ENCODE data around the gene FBRS. TPM values are rescaled to one million over a fixed set of nuclear protein-coding genes. Genes with fewer than 3 reads are reported as not detected.
"Not testable (repeated sequence)": the region's sequence is repeated elsewhere in the genome, so short reads cannot be mapped to it uniquely, and the experiment has no call there.

Gene FBRS
- total and polyA plus RNA-seq, 2 experiments from 2014 or later: 7.6 to 14.2 TPM

- TF ChIP-seq EZH2 (IDR thresholded peaks at IDR 0.05; ENCODE audit: insufficient read depth, poor library complexity, severe bottlenecking): no peak
- H2AFZ ChIP-seq: peak overlapping the region; percentile 90
- H3K9me2 ChIP-seq (ENCODE audit: insufficient read depth): no peaks in the 10 kb centered on the region
- DNase-seq: peak; percentile 72
- no peaks in the 10 kb centered on the region for H3K79me2 ChIP-seq (ENCODE audit: insufficient read depth)
- no peaks in the 10 kb centered on the region for H3K27me3 ChIP-seq (replicated peaks; ENCODE audit: insufficient read depth)
- H3K4me2 ChIP-seq (ENCODE audit: unreplicated experiment): peak overlapping the region; percentile 18
- H3F3A ChIP-seq (ENCODE audit: insufficient read depth): no peaks in the 10 kb centered on the region
- H3K9ac ChIP-seq: no peak overlapping the region
- no peaks in the 10 kb centered on the region for H3K36me3 ChIP-seq (ENCODE audit: low read depth)
- no peaks in the 10 kb centered on the region for H3K4me1 ChIP-seq (ENCODE audit: insufficient read depth)
- H4K20me1 ChIP-seq (ENCODE audit: insufficient read depth): no peaks in the 10 kb centered on the region
- no peak overlapping the region for H3K27ac ChIP-seq
- in situ Hi-C loops (cut with MboI): loop anchor here (10.0 kb wide), 1 partner anchor 184 kb away; the partner anchor contains the start of gene SEPHS2
- WGBS, 2 experiments (ENCODE audit: low coverage in 1 of 2, low lambda C conversion rate in 2 of 2, missing lambda C conversion rate in 2 of 2): 28 to 29% methylated on average over 18 of the region's 18 CpGs
- H3K9me3 ChIP-seq (ENCODE audit: low read depth): no peaks in the 10 kb centered on the region
- H3K4me3 ChIP-seq: peak overlapping the region; percentile 30
Observed at GRCh38 chr16:30628628-30629540, 29.3 kb upstream of the FBRS start.

- peaks cover 12% of the 10 kb centered on the region for H3K79me2 ChIP-seq (ENCODE audit: insufficient read depth)
- H3F3A ChIP-seq (ENCODE audit: insufficient read depth); H3K36me3 ChIP-seq (ENCODE audit: low read depth); H4K20me1 ChIP-seq (ENCODE audit: insufficient read depth); H3K9me2 ChIP-seq (ENCODE audit: insufficient read depth); H3K9ac ChIP-seq; H3K4me2 ChIP-seq (ENCODE audit: unreplicated experiment); in situ Hi-C loops (cut with MboI); H3K27me3 ChIP-seq (replicated peaks; ENCODE audit: insufficient read depth); DNase-seq; H2AFZ ChIP-seq; H3K27ac ChIP-seq; H3K4me3 ChIP-seq; H3K9me3 ChIP-seq (ENCODE audit: low read depth); H3K4me1 ChIP-seq (ENCODE audit: insufficient read depth): not testable (repeated sequence)
- 96 to 97% methylated on average over 6 to 7 of the region's 7 CpGs for WGBS, 2 experiments (ENCODE audit: low coverage in 1 of 2, low lambda C conversion rate in 2 of 2, missing lambda C conversion rate in 2 of 2)
Observed at GRCh38 chr16:30632454-30632853, 25.8 kb upstream of the FBRS start.

DNA sequence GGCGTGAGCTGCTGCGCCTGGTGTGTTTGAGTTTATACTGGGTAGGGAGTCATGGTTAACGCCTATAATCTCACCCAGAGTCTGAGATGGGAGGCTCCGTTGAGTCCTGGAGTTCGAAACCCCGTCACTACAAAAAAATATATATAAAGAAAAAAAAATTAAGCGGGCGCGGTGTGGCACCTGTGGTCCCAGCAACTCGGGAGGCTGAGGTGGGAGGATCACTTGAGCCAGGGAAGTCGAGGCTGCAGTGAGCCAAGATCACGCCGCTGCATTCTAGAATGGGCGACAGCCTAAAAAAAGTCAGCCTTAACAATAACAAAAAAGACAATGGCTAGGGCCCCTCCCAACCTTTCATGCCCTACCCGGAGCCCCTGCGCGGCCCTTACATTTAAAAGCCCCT lies 24.7 kb upstream of the FBRS start:
- Histone ChIP-seq H3K79me2 (ENCODE audit: insufficient read depth) (peaks cover 12% of the 10 kb centered on the region), H3K4me1 (ENCODE audit: insufficient read depth) (peaks cover 8% of the 10 kb centered on the region; the same call in 1 of the 2 replicates), H3K9ac (peak overlapping the region; percentile 95), H3K4me3 (peak overlapping the region; percentile 89), H3K27me3 (replicated peaks; ENCODE audit: insufficient read depth) (no peaks in the 10 kb centered on the region), H3K9me2 (ENCODE audit: insufficient read depth) (no peaks in the 10 kb centered on the region), H4K20me1 (ENCODE audit: insufficient read depth) (no peaks in the 10 kb centered on the region), H3F3A (ENCODE audit: insufficient read depth) (no peaks in the 10 kb centered on the region), H3K36me3 (ENCODE audit: low read depth) (no peaks in the 10 kb centered on the region), H3K27ac (peak overlapping the region; percentile 89), H2AFZ (peak overlapping the region; percentile 88), H3K9me3 (ENCODE audit: low read depth) (no peaks in the 10 kb centered on the region), H3K4me2 (ENCODE audit: unreplicated experiment) (peak overlapping the region; percentile 89)
- DNase-seq: no peak
- WGBS, 2 experiments (ENCODE audit: low coverage in 1 of 2, low lambda C conversion rate in 2 of 2, missing lambda C conversion rate in 2 of 2): 81 to 82% methylated on average over 17 of the region's 17 CpGs
- in situ Hi-C loops (cut with MboI): no loop called here
- no peak for TF ChIP-seq EZH2phosphoT487 (IDR thresholded peaks at IDR 0.05; ENCODE audit: insufficient read depth, low read depth)

GRCh38 chr16:30636599-30636998 lies 21.6 kb upstream of the FBRS start:
- WGBS, 2 experiments (ENCODE audit: low coverage in 1 of 2, low lambda C conversion rate in 2 of 2, missing lambda C conversion rate in 2 of 2): 94 to 98% methylated on average over 7 of the region's 7 CpGs
- no peak overlapping the region for H2AFZ ChIP-seq
- no peaks in the 10 kb centered on the region for H3K9me2 ChIP-seq (ENCODE audit: insufficient read depth)
- H3K36me3 ChIP-seq (ENCODE audit: low read depth): no peaks in the 10 kb centered on the region
- no peak overlapping the region for H3K9ac ChIP-seq
- H3K27ac ChIP-seq: no peak overlapping the region
- no peaks in the 10 kb centered on the region for H3K9me3 ChIP-seq (ENCODE audit: low read depth)
- H3K4me1 ChIP-seq (ENCODE audit: insufficient read depth): peaks cover 8% of the 10 kb centered on the region; the same call in 1 of the 2 replicates
- in situ Hi-C loops (cut with MboI): no loop called here
- H3F3A ChIP-seq (ENCODE audit: insufficient read depth): no peaks in the 10 kb centered on the region
- no peak overlapping the region for H3K4me3 ChIP-seq
- H3K4me2 ChIP-seq (ENCODE audit: unreplicated experiment): no peak overlapping the region
- no peaks in the 10 kb centered on the region for H4K20me1 ChIP-seq (ENCODE audit: insufficient read depth)
- peaks cover 12% of the 10 kb centered on the region for H3K79me2 ChIP-seq (ENCODE audit: insufficient read depth)
- no peak for DNase-seq
- H3K27me3 ChIP-seq (replicated peaks; ENCODE audit: insufficient read depth): no peaks in the 10 kb centered on the region
- TF ChIP-seq EZH2phosphoT487 (IDR thresholded peaks at IDR 0.05; ENCODE audit: insufficient read depth, low read depth): no peak

DNA sequence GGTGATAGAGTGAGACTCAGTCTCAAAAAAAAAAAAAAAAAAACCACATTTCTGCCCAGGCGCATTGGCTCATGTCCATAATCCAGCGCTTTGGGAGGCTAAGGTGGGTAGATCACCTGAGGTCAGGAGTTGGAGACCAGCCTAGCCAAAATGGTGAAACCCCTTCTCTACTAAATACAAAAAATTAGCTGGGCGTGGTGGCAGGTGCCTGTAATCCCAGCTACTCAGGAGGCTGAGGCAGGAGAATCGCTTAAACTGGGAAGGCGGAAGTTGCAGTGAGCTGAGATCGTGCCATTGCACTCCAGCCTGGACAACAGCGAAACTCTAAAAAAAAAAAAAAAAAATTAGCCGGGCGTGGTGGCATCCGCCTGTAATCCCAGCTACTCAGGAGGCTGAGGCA lies 21.1 kb upstream of the FBRS start:
- H3F3A ChIP-seq (ENCODE audit: insufficient read depth); H3K4me1 ChIP-seq (ENCODE audit: insufficient read depth); H3K36me3 ChIP-seq (ENCODE audit: low read depth); H3K27ac ChIP-seq; DNase-seq; H4K20me1 ChIP-seq (ENCODE audit: insufficient read depth); H3K9me2 ChIP-seq (ENCODE audit: insufficient read depth); H2AFZ ChIP-seq; H3K4me3 ChIP-seq; H3K9me3 ChIP-seq (ENCODE audit: low read depth); H3K27me3 ChIP-seq (replicated peaks; ENCODE audit: insufficient read depth); in situ Hi-C loops (cut with MboI); H3K9ac ChIP-seq; H3K4me2 ChIP-seq (ENCODE audit: unreplicated experiment): not testable (repeated sequence)
- WGBS, 2 experiments (ENCODE audit: low coverage in 1 of 2, low lambda C conversion rate in 2 of 2, missing lambda C conversion rate in 2 of 2): 92 to 93% methylated on average over 9 to 10 of the region's 10 CpGs
- H3K79me2 ChIP-seq (ENCODE audit: insufficient read depth): peaks cover 12% of the 10 kb centered on the region
